OCI-LY7 (cell line): ENCODE measurements around the gene TUBB1. TPM values are rescaled to one million over a fixed set of nuclear protein-coding genes. Genes with fewer than 3 reads are reported as not detected.

Experiments
- BruUV-seq: library from RNA; stranded (reverse); fragments of 400-500 nt; replicated peaks from 2 replicates; lab custom pipeline; 2021; lab: Mats Ljungman, UMichigan
- CTCF ChIA-PET: fragments of 300-600 bp; sonication (Branson Sonifier 250); formaldehyde crosslinking; loops from one replicate; lab custom pipeline; 2022; ENCODE audit warnings: antibody characterized with exemption; ENCODE audit not compliant: unreplicated experiment; lab: Charles Lee
- POLR2A ChIA-PET: fragments of 300-600 bp; sonication (Branson Sonifier 250); formaldehyde crosslinking; loops from one replicate; lab custom pipeline; 2022; ENCODE audit warnings: antibody characterized with exemption; lab: Charles Lee
- DNase-seq: peaks from one replicate; pipeline ENCODE4 v3.0.0-alpha.2; 2015; ENCODE audit warnings: low spot score
- H2AFZ ChIP-seq: fragments of 200-600 bp; sonication (generic), shearing (Covaris generic); 2 replicates; pipeline ENCODE4 v1.6.1; 2014; ENCODE audit warnings: mild to moderate bottlenecking, antibody characterized with exemption, low read length, moderate library complexity
- H3K27ac ChIP-seq: fragments of 200-600 bp; sonication (generic); 2 replicates; pipeline ENCODE4 v1.5.1; 2014; ENCODE audit warnings: mixed run types, low read depth, mild to moderate bottlenecking, moderate library complexity, low read length, inconsistent platforms; ENCODE audit not compliant: poor library complexity, severe bottlenecking
- H3K36me3 ChIP-seq: fragments of 200-600 bp; sonication (generic); 2 replicates; pipeline ENCODE4 v1.6.1; 2014; ENCODE audit warnings: mild to moderate bottlenecking, antibody characterized with exemption, low read length, moderate library complexity, mixed read lengths; ENCODE audit not compliant: insufficient read depth
- H3K4me1 ChIP-seq: fragments of 200-600 bp; sonication (generic); 2 replicates; pipeline ENCODE4 v1.5.1; 2014; ENCODE audit warnings: mild to moderate bottlenecking, low read length; ENCODE audit not compliant: insufficient read depth, poor library complexity, severe bottlenecking
- H3K4me2 ChIP-seq: fragments of 200-600 bp; sonication (generic); 2 replicates; pipeline ENCODE4 v1.6.1; 2014; ENCODE audit warnings: mild to moderate bottlenecking, low read length
- H3K4me3 ChIP-seq: fragments of 200-600 bp; sonication (generic); 2 replicates; pipeline ENCODE4 v1.5.1; 2014; ENCODE audit warnings: mild to moderate bottlenecking, low read depth, low read length; ENCODE audit not compliant: poor library complexity, severe bottlenecking
- H3K79me2 ChIP-seq: fragments of 200-600 bp; sonication (generic); 2 replicates; pipeline ENCODE4 v1.6.1; 2016; ENCODE audit warnings: low read depth, mild to moderate bottlenecking, low read length, moderate library complexity, mixed read lengths; ENCODE audit not compliant: insufficient read depth
- H3K9me2 ChIP-seq: fragments of 200-600 bp; sonication (generic); 2 replicates; pipeline ENCODE4 v1.6.1; 2016; ENCODE audit warnings: mild to moderate bottlenecking, low read length, mixed read lengths; ENCODE audit not compliant: insufficient read depth
- H3K9me3 ChIP-seq: fragments of 200-600 bp; sonication (generic); 2 replicates; pipeline ENCODE4 v1.6.1; 2014; ENCODE audit warnings: mild to moderate bottlenecking, mixed run types, low read length, mixed read lengths
- H4K20me1 ChIP-seq: fragments of 200-600 bp; sonication (generic); 2 replicates; pipeline ENCODE4 v1.6.1; 2014; ENCODE audit warnings: mild to moderate bottlenecking, antibody characterized with exemption, low read length, moderate library complexity, mixed read lengths; ENCODE audit not compliant: insufficient read depth
- EZH2phosphoT487 ChIP-seq: fragments of 200-600 bp; sonication (generic); IDR thresholded peaks from 2 replicates; pipeline ENCODE4 v1.6.1; 2018; ENCODE audit warnings: low read depth, borderline replicate concordance, mild to moderate bottlenecking, mixed run types, antibody characterized with exemption, low read length, moderate library complexity, mixed read lengths
- intact Hi-C: fragments of 100-400 bp; cut with micrococcal nuclease; formaldehyde crosslinking; loops from one replicate; pipeline ENCODE4 v1.10.0; 2022; ENCODE audit not compliant: unreplicated experiment
- total RNA-seq, 2 experiments: library from RNA; depleted of rRNA in 1 of 2; stranded (reverse); fragments of >200 nt in 1 of 2; shearing (Covaris generic) in 1 of 2; gene quantifications; 2 replicates each; pipeline ENCODE4 v1.2.3, GENCODE V29; 2014 to 2022
- TF ChIP-seq, protein P1 (sequence below): fragments of 200-600 bp; sonication (generic); conservative IDR thresholded peaks from 2 replicates; pipeline ENCODE4 v1.5.1; 2014; ENCODE audit warnings: mild to moderate bottlenecking, antibody characterized with exemption, low read length, moderate library complexity, mixed read lengths

The TUBB1 gene
- total RNA-seq, 2 experiments from 2014 or later, result 0.11 TPM; not detected in 1

GRCh38 chr20:58990651-58991445, 28.4 kb upstream of the TUBB1 start:
- Histone ChIP-seq H3K27ac (no peak overlapping the region), H3K79me2 (peaks cover 6% of the 10 kb centered on the region), H3K9me3 (no peaks in the 10 kb centered on the region), H3K4me2 (no peak overlapping the region), H3K4me3 (no peak overlapping the region), H2AFZ (no peak overlapping the region), H3K4me1 (peaks cover 11% of the 10 kb centered on the region), H4K20me1 (peaks cover 5% of the 10 kb centered on the region; the same call in 1 of the 2 replicates), H3K36me3 (peaks cover 100% of the 10 kb centered on the region), H3K9me2 (no peaks in the 10 kb centered on the region)
- no TSS peak for BruUV-seq
- DNase-seq, result no peak
- ChIA-PET POLR2A (no interaction called here), CTCF (no interaction called here)
- TF ChIP-seq, protein P1, sequence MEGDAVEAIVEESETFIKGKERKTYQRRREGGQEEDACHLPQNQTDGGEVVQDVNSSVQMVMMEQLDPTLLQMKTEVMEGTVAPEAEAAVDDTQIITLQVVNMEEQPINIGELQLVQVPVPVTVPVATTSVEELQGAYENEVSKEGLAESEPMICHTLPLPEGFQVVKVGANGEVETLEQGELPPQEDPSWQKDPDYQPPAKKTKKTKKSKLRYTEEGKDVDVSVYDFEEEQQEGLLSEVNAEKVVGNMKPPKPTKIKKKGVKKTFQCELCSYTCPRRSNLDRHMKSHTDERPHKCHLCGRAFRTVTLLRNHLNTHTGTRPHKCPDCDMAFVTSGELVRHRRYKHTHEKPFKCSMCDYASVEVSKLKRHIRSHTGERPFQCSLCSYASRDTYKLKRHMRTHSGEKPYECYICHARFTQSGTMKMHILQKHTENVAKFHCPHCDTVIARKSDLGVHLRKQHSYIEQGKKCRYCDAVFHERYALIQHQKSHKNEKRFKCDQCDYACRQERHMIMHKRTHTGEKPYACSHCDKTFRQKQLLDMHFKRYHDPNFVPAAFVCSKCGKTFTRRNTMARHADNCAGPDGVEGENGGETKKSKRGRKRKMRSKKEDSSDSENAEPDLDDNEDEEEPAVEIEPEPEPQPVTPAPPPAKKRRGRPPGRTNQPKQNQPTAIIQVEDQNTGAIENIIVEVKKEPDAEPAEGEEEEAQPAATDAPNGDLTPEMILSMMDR, result no peak
- no peak for TF ChIP-seq EZH2phosphoT487
- intact Hi-C loops, result no loop called here

DNA sequence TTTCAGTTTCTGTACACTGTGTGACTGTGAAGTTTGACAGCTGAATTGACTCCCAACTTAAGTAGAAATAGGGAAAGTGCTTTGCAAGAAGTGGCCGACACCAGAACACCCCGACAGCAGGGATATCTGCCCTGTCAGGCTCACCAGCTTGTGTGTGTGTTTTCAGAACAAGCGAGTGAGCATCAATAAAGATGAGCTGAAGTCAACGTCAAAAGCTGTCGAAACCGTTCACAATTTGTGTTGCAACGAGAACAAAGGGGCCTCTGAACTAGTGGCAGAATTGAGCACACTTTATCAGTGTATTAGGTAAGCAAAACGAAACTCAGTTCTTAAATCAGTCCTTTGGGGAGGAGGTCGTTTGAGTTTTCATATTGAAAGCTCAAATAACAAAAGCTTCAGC, 27.5 kb upstream of the TUBB1 start:
- peaks cover 11% of the 10 kb centered on the region for H3K4me1 ChIP-seq
- no peaks in the 10 kb centered on the region for H3K9me2 ChIP-seq
- no peak overlapping the region for H2AFZ ChIP-seq
- no peaks in the 10 kb centered on the region for H3K9me3 ChIP-seq
- no TSS peak for BruUV-seq
- no peak overlapping the region for H3K27ac ChIP-seq
- H3K36me3 ChIP-seq, result peaks cover 100% of the 10 kb centered on the region
- TF ChIP-seq EZH2phosphoT487, result no peak
- TF ChIP-seq, protein P1, result no peak
- no peak for DNase-seq
- POLR2A ChIA-PET, result interaction anchor here (0.9 to 2.1 kb wide), 3 partner anchors 10 to 52 kb away, joined by 3 to 5 read pairs (median 3); no protein-coding TSS in a partner anchor
- H3K4me3 ChIP-seq, result no peak overlapping the region
- CTCF ChIA-PET, result interaction anchor here (0.6 kb wide), 1 partner anchor 17 kb away, joined by 3 read pairs; no protein-coding TSS in a partner anchor
- H3K79me2 ChIP-seq, result no peaks in the 10 kb centered on the region
- intact Hi-C loops, result no loop called here
- H3K4me2 ChIP-seq, result no peak overlapping the region
- H4K20me1 ChIP-seq, result peaks cover 7% of the 10 kb centered on the region; the same call in 1 of the 2 replicates

DNA sequence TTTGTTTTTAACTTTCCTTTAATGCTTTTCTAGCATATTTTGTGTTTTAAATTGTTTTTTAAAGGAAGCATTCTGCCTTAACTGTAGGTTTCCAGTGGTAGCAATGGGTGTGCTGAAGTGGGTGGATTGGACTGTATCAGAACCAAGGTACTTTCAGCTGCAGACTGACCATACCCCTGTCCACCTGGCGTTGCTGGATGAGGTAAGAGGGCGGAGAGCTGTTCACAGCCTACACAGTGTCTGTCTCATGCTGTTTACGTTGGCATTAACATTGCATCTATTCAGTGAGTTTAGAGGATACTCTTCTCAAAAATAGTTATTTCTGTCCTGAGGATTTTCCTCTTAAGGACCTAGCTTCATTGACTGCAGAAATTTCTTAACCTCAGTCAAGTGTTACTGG, 26.3 kb upstream of the TUBB1 start:
- H3K36me3 ChIP-seq, result peaks cover 100% of the 10 kb centered on the region
- no peak overlapping the region for H3K4me2 ChIP-seq
- H3K4me1 ChIP-seq, result peaks cover 11% of the 10 kb centered on the region
- DNase-seq, result no peak
- no peaks in the 10 kb centered on the region for H3K9me3 ChIP-seq
- H4K20me1 ChIP-seq, result peaks cover 7% of the 10 kb centered on the region; the same call in 1 of the 2 replicates
- H3K27ac ChIP-seq, result no peak overlapping the region
- intact Hi-C loops, result no loop called here
- H3K79me2 ChIP-seq, result no peaks in the 10 kb centered on the region
- CTCF ChIA-PET, result no interaction called here
- TF ChIP-seq, protein P1, result no peak
- no peak for TF ChIP-seq EZH2phosphoT487
- no peak overlapping the region for H3K4me3 ChIP-seq
- BruUV-seq, result no TSS peak
- POLR2A ChIA-PET, result interaction anchor here (1.0 to 2.8 kb wide), 3 partner anchors 10 to 51 kb away, joined by 3 to 13 read pairs (median 5); partner anchors contain the start of gene NELFCD
- no peaks in the 10 kb centered on the region for H3K9me2 ChIP-seq
- no peak overlapping the region for H2AFZ ChIP-seq
